HepG2 (cell line): Measurements from ENCODE around the gene SDR42E2. TPM values are rescaled to one million over a fixed set of nuclear protein-coding genes. Genes with fewer than 3 reads are reported as not detected.
A peak's percentile ranks its signal among the peaks of the same experiment; 100 is the strongest.

ENCODE experiments used
- ATAC-seq: fragments of 200-7000 bp; cut with Tn5 transposase; 3 replicates; pipeline ENCODE4 v1.9.1; 2020; ENCODE audit warnings: mild to moderate bottlenecking, moderate library complexity
- BruUV-seq: library from RNA; stranded (reverse); fragments of 400-500 nt; replicated peaks from 2 replicates; lab custom pipeline; 2021; lab: Mats Ljungman, UMichigan
- CTCF ChIA-PET: fragments of 300-600 bp; formaldehyde crosslinking; extraction: SDS; loops from one replicate; lab custom pipeline; 2021; ENCODE audit warnings: low total read pairs, inconsistent platforms, low intra/inter-chr PET ratio; lab: Yijun Ruan, JAX
- POLR2A ChIA-PET: fragments of 350-600 bp; sonication (Branson Sonifier 250); formaldehyde crosslinking; loops from one replicate; lab custom pipeline; 2020; ENCODE audit warnings: antibody characterized with exemption, inconsistent platforms; lab: Yijun Ruan, JAX
- DNase-seq: peaks from one replicate; pipeline ENCODE4 v3.0.0-alpha.2; 2015; ENCODE audit warnings: low spot score
- FAIRE-seq: peaks from 3 replicates; lab custom pipeline; 2011; peaks lifted over from hg19 to GRCh38; lab: Jason Lieb, UNC
- H2AFZ ChIP-seq: one replicate; pipeline ENCODE4 v1.6.1; 2011; ENCODE audit warnings: low read length, inconsistent platforms
- H3K27ac ChIP-seq: fragments of 300-600 bp; 3 replicates; pipeline ENCODE4 v1.8.0; 2011; ENCODE audit warnings: mixed run types, mild to moderate bottlenecking, mixed read lengths, low read length, inconsistent platforms; ENCODE audit not compliant: insufficient read depth; ENCODE audit errors: extremely low read length
- H3K27me3 ChIP-seq, 2 experiments: fragments of 200-600 bp in 1 of 2; 2 replicates in 1 of 2; 3 replicates in 1 of 2; pipeline versions ENCODE4 v1.6.0 to v1.8.0; 2011; ENCODE audit warnings: low read length in 2 of 2, mild to moderate bottlenecking in 2 of 2, moderate library complexity in 2 of 2, inconsistent platforms in 1 of 2; ENCODE audit not compliant: insufficient read depth in 2 of 2, control insufficient read depth in 1 of 2
- H3K36me3 ChIP-seq, 2 experiments: fragments of 200-600 bp in 1 of 2; replicated peaks in 1 of 2; 2 replicates in 1 of 2; 3 replicates in 1 of 2; pipeline versions ENCODE4 v1.5.1 to v1.8.0; 2011; ENCODE audit warnings: low read length in 2 of 2, inconsistent platforms in 1 of 2; ENCODE audit not compliant: insufficient read depth in 2 of 2, control insufficient read depth in 1 of 2
- H3K4me1 ChIP-seq: 2 replicates; pipeline ENCODE4 v1.5.1; 2012; ENCODE audit warnings: low read length, inconsistent platforms; ENCODE audit not compliant: insufficient read depth
- H3K4me2 ChIP-seq: 2 replicates; pipeline ENCODE4 v1.6.0; 2011; ENCODE audit warnings: low read depth, low read length, inconsistent platforms
- H3K4me3 ChIP-seq, 3 experiments: fragments of 200-600 bp in 1 of 3; sonication (generic), shearing (Covaris generic) in 1 of 3; replicated peaks in 1 of 3; 2 replicates each; pipeline ENCODE4 v1.5.1; 2011 to 2016; ENCODE audit warnings: low read length in 3 of 3, inconsistent platforms in 2 of 3, low read depth in 2 of 3, mild to moderate bottlenecking in 2 of 3, control low read depth in 1 of 3, mixed read lengths in 1 of 3; ENCODE audit not compliant: insufficient read depth in 1 of 3
- H3K79me2 ChIP-seq: one replicate; pipeline ENCODE4 v1.6.1; 2011; ENCODE audit warnings: low read length, inconsistent platforms; ENCODE audit not compliant: insufficient read depth
- H3K9ac ChIP-seq: 2 replicates; pipeline ENCODE4 v1.6.0; 2011; ENCODE audit warnings: mild to moderate bottlenecking, low read depth, low read length, inconsistent platforms; ENCODE audit not compliant: insufficient read depth
- H3K9me3 ChIP-seq: 2 replicates; pipeline ENCODE4 v1.5.1; 2012; ENCODE audit warnings: mild to moderate bottlenecking, low read length
- H4K20me1 ChIP-seq: 2 replicates; pipeline ENCODE4 v1.6.0; 2011; ENCODE audit warnings: inconsistent platforms, mild to moderate bottlenecking, low read length, moderate library complexity; ENCODE audit not compliant: insufficient read depth
- DMAP1 ChIP-seq: IDR thresholded peaks from 2 replicates; pipeline ENCODE4 v1.6.1; 2016
- GLI4 ChIP-seq: sonication (generic); formaldehyde crosslinking; IDR thresholded peaks from 2 replicates; pipeline ENCODE4 v1.5.1; 2020; ENCODE audit warnings: missing genetic modification reagents, mild to moderate bottlenecking, moderate library complexity, borderline replicate concordance
- NFYB ChIP-seq: sonication (generic); formaldehyde crosslinking; IDR thresholded peaks from 2 replicates; pipeline ENCODE4 v1.4.0; 2020; ENCODE audit warnings: missing genetic modification reagents
- NR2C2 ChIP-seq: sonication (generic); formaldehyde crosslinking; IDR thresholded peaks from 2 replicates; pipeline ENCODE4 v1.4.0; 2020; ENCODE audit warnings: missing genetic modification reagents, mild to moderate bottlenecking, moderate library complexity, borderline replicate concordance
- PPARG ChIP-seq: conservative IDR thresholded peaks from 2 replicates; pipeline ENCODE4 v1.6.1; 2016; ENCODE audit warnings: missing biosample characterization, missing genetic modification reagents
- SP4 ChIP-seq: sonication (generic); formaldehyde crosslinking; IDR thresholded peaks from 2 replicates; pipeline ENCODE4 v1.8.1; 2023; ENCODE audit warnings: mild to moderate bottlenecking, missing genetic modification reagents
- ZNF143 ChIP-seq: sonication (generic); formaldehyde crosslinking; IDR thresholded peaks from 2 replicates; pipeline ENCODE4 v1.4.0; 2020; ENCODE audit warnings: missing genetic modification reagents
- ZNF20 ChIP-seq: sonication (generic); formaldehyde crosslinking; IDR thresholded peaks from 2 replicates; pipeline ENCODE4 v1.4.0; 2020; ENCODE audit warnings: mild to moderate bottlenecking, moderate library complexity, missing genetic modification reagents
- ZNF383 ChIP-seq: sonication (generic); formaldehyde crosslinking; IDR thresholded peaks from 2 replicates; pipeline ENCODE4 v1.4.0; 2020; ENCODE audit warnings: missing genetic modification reagents, mild to moderate bottlenecking, borderline replicate concordance
- ZNF768 ChIP-seq: sonication (generic); formaldehyde crosslinking; IDR thresholded peaks from 2 replicates; pipeline ENCODE4 v1.4.0; 2020; ENCODE audit warnings: missing genetic modification reagents
- ZNF781 ChIP-seq: sonication (generic); formaldehyde crosslinking; IDR thresholded peaks from 2 replicates; pipeline ENCODE4 v1.5.1; 2020; ENCODE audit warnings: borderline replicate concordance, mild to moderate bottlenecking, missing genetic modification reagents; ENCODE audit errors: not compliant biosample characterization
- WGBS: methylation state at CpG from one replicate; pipeline ENCODE4 v1.1.6; 2017; ENCODE audit warnings: low lambda C conversion rate; 5-methylcytosine and 5-hydroxymethylcytosine counted together
- in situ Hi-C: cut with HindIII; loops from 2 replicates; pipeline ENCODE4 v1.10.0; 2017; ENCODE audit warnings: low pct_unique_long_range_greater_than_20kb; ENCODE audit not compliant: extremely low pct_ligation_motif_present
- intact Hi-C: fragments of 100-400 bp; cut with micrococcal nuclease; formaldehyde crosslinking; loops from one replicate; pipeline ENCODE4 v1.10.0; 2022; ENCODE audit not compliant: unreplicated experiment
- polyA plus RNA-seq, 8 experiments: library from polyadenylated mRNA; depleted of rRNA in 3 of 8; stranded (reverse) in 7 of 8; unstranded in 1 of 8; fragments of >200 nt; fragmentation: Illumina TruSeq in 4 of 8; extraction: Trizol in 4 of 8; gene quantifications; 2 replicates each; pipeline versions ENCODE4 v1.2.1 to v1.2.3, GENCODE V29; 2011 to 2016; ENCODE audit warnings: low read depth in 4 of 8, missing spikeins in 1 of 8, mixed read lengths in 1 of 8; ENCODE audit not compliant: insufficient read depth in 1 of 8
- total RNA-seq, 5 experiments: library from RNA; depleted of rRNA; stranded (reverse); fragments of >200 nt; fragmentation: Illumina TruSeq; extraction: Trizol; gene quantifications; 2 replicates each; pipeline ENCODE4 v1.2.3, GENCODE V29; 2016; ENCODE audit warnings: low read depth in 1 of 5
- TF ChIP-seq, protein P1 (sequence below): sonication (generic); formaldehyde crosslinking; IDR thresholded peaks from 2 replicates; pipeline ENCODE4 v1.9.0; 2021; ENCODE audit warnings: missing genetic modification reagents, mild to moderate bottlenecking, borderline replicate concordance
- TF ChIP-seq, protein P2 (sequence below): sonication (generic); formaldehyde crosslinking; IDR thresholded peaks from 2 replicates; pipeline ENCODE4 v1.9.0; 2021; ENCODE audit warnings: missing genetic modification reagents, borderline replicate concordance
- TF ChIP-seq, protein P3 (sequence below): sonication (generic); formaldehyde crosslinking; IDR thresholded peaks from 2 replicates; pipeline ENCODE4 v1.9.0; 2022; ENCODE audit warnings: missing genetic modification reagents, mild to moderate bottlenecking, borderline replicate concordance

The SDR42E2 gene
- total and polyA plus RNA-seq, 2 of the 13 experiments (the other 11 are each of a cell fraction or from before 2014, with no cell fraction given) = 0.05 to 0.11 TPM

DNA sequence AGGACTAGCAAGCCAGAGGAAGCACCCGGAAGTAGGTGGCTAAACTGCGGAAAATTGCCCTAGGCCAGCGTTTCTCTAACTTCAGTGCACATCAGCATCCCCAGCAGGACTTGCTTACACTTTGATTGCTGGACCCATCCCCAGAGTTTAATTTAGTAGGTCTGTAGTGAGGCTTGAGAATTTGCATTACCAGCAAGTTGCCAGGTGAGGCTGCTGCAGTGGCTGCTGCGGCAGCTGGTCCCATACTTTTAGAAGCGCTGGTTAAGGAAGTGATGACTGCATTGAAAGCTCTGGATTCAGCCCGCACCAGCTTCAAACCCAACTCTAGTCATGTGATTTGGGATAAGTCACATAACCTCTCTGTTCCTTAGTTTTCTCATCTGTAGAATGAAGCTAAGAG is 48.0 kb downstream of the SDR42E2 start:
- H3K4me2 ChIP-seq = no peak overlapping the region
- no peak for FAIRE-seq
- H3K27ac ChIP-seq = no peak overlapping the region
- peaks cover 7 to 35% of the 10 kb centered on the region in 2 experiments for H3K36me3 ChIP-seq
- ATAC-seq = no peak
- no peak overlapping the region for H3K4me3 ChIP-seq
- H4K20me1 ChIP-seq = 0 out of 2 replicates have a peak, but pooled peaks cover 4% of the 10 kb centered on the region
- H3K27me3 ChIP-seq = no peaks in the 10 kb centered on the region; a peak in 1 of 5 replicates
- in situ Hi-C loops (no loop called here), intact Hi-C loops (no loop called here)
- TF ChIP-seq ZNF781 (CRISPR knock-in tag) (no peak), GLI4 (CRISPR knock-in tag) (no peak), PPARG (no peak), SP4 (CRISPR knock-in tag) (peak; percentile 51; the same call in 1 of the 2 replicates)
- WGBS = 95% methylated on average over 6 of the region's 6 CpGs
- no peaks in the 10 kb centered on the region for H3K9me3 ChIP-seq
- H3K9ac ChIP-seq = no peak overlapping the region
- peaks cover 57% of the 10 kb centered on the region for H3K79me2 ChIP-seq
- H3K4me1 ChIP-seq = peaks cover 39% of the 10 kb centered on the region
- ChIA-PET POLR2A (interaction anchor here (1.1 kb wide), 1 partner anchor 18 kb away, joined by 4 read pairs; no protein-coding TSS in a partner anchor), CTCF (no interaction called here)
- no peak overlapping the region for H2AFZ ChIP-seq
- DNase-seq = no peak
- no TSS peak for BruUV-seq

DNA sequence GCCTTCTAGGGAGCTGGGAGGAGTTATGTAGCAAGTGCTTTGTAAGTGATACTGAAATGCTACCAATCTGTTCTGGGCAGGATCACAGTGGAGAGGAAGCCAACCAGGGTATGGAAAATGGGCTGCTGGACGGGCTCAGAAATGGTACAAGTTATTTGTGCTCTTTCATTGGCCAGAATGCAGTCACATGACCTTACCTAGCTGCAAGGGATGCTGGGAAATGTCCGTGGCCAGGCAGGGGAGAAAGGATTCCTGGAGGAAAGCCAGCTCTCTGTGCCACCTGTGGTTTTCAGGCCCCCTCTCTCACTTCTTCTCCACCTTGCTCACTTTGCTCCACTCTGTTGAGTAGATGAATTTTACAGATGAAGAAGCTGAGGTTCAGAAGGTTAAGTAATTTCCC is 48.5 kb downstream of the SDR42E2 start:
- ChIA-PET POLR2A (no interaction called here), CTCF (no interaction called here)
- Histone ChIP-seq H3K9me3 (no peaks in the 10 kb centered on the region), H3K36me3 (peaks cover 7 to 37% of the 10 kb centered on the region in 2 experiments), H3K9ac (no peak overlapping the region), H3K27ac (no peak overlapping the region), H3K27me3 (no peaks in the 10 kb centered on the region; a peak in 1 of 5 replicates), H3K4me2 (no peak overlapping the region), H3K4me1 (peaks cover 33% of the 10 kb centered on the region), H3K4me3 (no peak overlapping the region), H3K79me2 (peaks cover 57% of the 10 kb centered on the region), H2AFZ (no peak overlapping the region), H4K20me1 (0 out of 2 replicates have a peak, but pooled peaks cover 4% of the 10 kb centered on the region)
- 88% methylated on average over 2 of the region's 2 CpGs for WGBS
- FAIRE-seq = no peak
- in situ Hi-C loops (no loop called here), intact Hi-C loops (no loop called here)
- no TSS peak for BruUV-seq
- no peak for ATAC-seq
- no peak for DNase-seq
- no peak for TF ChIP-seq DMAP1 (CRISPR knock-in tag)
- TF ChIP-seq ZNF383 (CRISPR knock-in tag) = no peak
- no peak for TF ChIP-seq ZNF20 (CRISPR knock-in tag)
- TF ChIP-seq, protein P1, sequence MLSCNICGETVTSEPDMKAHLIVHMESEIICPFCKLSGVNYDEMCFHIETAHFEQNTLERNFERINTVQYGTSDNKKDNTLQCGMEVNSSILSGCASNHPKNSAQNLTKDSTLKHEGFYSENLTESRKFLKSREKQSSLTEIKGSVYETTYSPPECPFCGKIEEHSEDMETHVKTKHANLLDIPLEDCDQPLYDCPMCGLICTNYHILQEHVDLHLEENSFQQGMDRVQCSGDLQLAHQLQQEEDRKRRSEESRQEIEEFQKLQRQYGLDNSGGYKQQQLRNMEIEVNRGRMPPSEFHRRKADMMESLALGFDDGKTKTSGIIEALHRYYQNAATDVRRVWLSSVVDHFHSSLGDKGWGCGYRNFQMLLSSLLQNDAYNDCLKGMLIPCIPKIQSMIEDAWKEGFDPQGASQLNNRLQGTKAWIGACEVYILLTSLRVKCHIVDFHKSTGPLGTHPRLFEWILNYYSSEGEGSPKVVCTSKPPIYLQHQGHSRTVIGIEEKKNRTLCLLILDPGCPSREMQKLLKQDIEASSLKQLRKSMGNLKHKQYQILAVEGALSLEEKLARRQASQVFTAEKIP (CRISPR knock-in tag) = no peak
- TF ChIP-seq, protein P2, sequence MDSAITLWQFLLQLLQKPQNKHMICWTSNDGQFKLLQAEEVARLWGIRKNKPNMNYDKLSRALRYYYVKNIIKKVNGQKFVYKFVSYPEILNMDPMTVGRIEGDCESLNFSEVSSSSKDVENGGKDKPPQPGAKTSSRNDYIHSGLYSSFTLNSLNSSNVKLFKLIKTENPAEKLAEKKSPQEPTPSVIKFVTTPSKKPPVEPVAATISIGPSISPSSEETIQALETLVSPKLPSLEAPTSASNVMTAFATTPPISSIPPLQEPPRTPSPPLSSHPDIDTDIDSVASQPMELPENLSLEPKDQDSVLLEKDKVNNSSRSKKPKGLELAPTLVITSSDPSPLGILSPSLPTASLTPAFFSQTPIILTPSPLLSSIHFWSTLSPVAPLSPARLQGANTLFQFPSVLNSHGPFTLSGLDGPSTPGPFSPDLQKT (CRISPR knock-in tag) = no peak
- TF ChIP-seq ZNF143 (CRISPR knock-in tag) = peak; percentile 69
- TF ChIP-seq, protein P3, sequence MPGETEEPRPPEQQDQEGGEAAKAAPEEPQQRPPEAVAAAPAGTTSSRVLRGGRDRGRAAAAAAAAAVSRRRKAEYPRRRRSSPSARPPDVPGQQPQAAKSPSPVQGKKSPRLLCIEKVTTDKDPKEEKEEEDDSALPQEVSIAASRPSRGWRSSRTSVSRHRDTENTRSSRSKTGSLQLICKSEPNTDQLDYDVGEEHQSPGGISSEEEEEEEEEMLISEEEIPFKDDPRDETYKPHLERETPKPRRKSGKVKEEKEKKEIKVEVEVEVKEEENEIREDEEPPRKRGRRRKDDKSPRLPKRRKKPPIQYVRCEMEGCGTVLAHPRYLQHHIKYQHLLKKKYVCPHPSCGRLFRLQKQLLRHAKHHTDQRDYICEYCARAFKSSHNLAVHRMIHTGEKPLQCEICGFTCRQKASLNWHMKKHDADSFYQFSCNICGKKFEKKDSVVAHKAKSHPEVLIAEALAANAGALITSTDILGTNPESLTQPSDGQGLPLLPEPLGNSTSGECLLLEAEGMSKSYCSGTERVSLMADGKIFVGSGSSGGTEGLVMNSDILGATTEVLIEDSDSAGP (CRISPR knock-in tag) = 0 out of 2 replicates have a peak, but pooled peaks have one; percentile 17
- no peak for TF ChIP-seq ZNF768
- no peak for TF ChIP-seq NR2C2 (CRISPR knock-in tag)
- TF ChIP-seq NFYB (CRISPR knock-in tag) = peak; percentile 13; the same call in 1 of the 2 replicates
